Fibroblast of lung (primary cell): ENCODE results near the gene CDC25C. TPM values are rescaled to one million over a fixed set of nuclear protein-coding genes. Genes with fewer than 3 reads are reported as not detected.
"Not testable (repeated sequence)": the region's sequence is repeated elsewhere in the genome, so short reads cannot be mapped to it uniquely, and the experiment has no call there.

Source experiments
- DNase-seq, 2 donors: peaks; one replicate each; pipeline versions ENCODE4 v3.0.0 to v3.0.0-alpha.2; 2010; ENCODE audit warnings: low read depth in 2 of 2
- H2AFZ ChIP-seq: 2 replicates; pipeline ENCODE4 v1.5.1; 2012; ENCODE audit warnings: low read length, control low read depth, inconsistent platforms
- H3K27ac ChIP-seq: 2 replicates; pipeline ENCODE4 v1.5.1; 2011; ENCODE audit warnings: low read length, control low read depth; ENCODE audit not compliant: insufficient read depth
- H3K27me3 ChIP-seq: 2 replicates; pipeline ENCODE4 v1.5.1; 2011; ENCODE audit warnings: mild to moderate bottlenecking, low read length; ENCODE audit not compliant: control insufficient read depth, insufficient read depth
- H3K36me3 ChIP-seq: 2 replicates; pipeline ENCODE4 v1.5.1; 2011; ENCODE audit warnings: low read length; ENCODE audit not compliant: control insufficient read depth, insufficient read depth
- H3K4me1 ChIP-seq: 2 replicates; pipeline ENCODE4 v1.5.1; 2011; ENCODE audit warnings: low read length; ENCODE audit not compliant: control insufficient read depth, insufficient read depth; ENCODE audit errors: extremely low read depth
- H3K4me2 ChIP-seq: 2 replicates; pipeline ENCODE4 v1.5.1; 2011; ENCODE audit warnings: low read length, control low read depth; ENCODE audit not compliant: insufficient read depth; ENCODE audit errors: extremely low read depth
- H3K4me3 ChIP-seq, 4 experiments: fragments of 200-600 bp in 1 of 4; sonication (generic) in 1 of 4; replicated peaks in 1 of 4; 2 replicates each; pipeline ENCODE4 v1.5.1; 2011 to 2016; ENCODE audit warnings: low read length in 4 of 4, low read depth in 3 of 4, mild to moderate bottlenecking in 3 of 4, control low read depth in 2 of 4, inconsistent platforms in 1 of 4, mixed read lengths in 1 of 4; ENCODE audit not compliant: insufficient read depth in 1 of 4; ENCODE audit errors: control extremely low read depth in 1 of 4
- H3K79me2 ChIP-seq: 2 replicates; pipeline ENCODE4 v1.5.1; 2012; ENCODE audit warnings: mild to moderate bottlenecking, low read length, inconsistent platforms; ENCODE audit not compliant: control insufficient read depth, insufficient read depth
- H3K9ac ChIP-seq: 2 replicates; pipeline ENCODE4 v1.5.1; 2011; ENCODE audit warnings: mild to moderate bottlenecking, low read length, control low read depth; ENCODE audit not compliant: insufficient read depth
- H3K9me3 ChIP-seq: 2 replicates; pipeline ENCODE4 v1.5.1; 2012; ENCODE audit warnings: low read depth, low read length; ENCODE audit not compliant: control insufficient read depth, insufficient read depth
- H4K20me1 ChIP-seq: 2 replicates; pipeline ENCODE4 v1.5.1; 2011; ENCODE audit warnings: low read length; ENCODE audit not compliant: control insufficient read depth, insufficient read depth; ENCODE audit errors: extremely low read depth
- CTCF ChIP-seq, 2 donors: IDR thresholded peaks in 1 of 2; conservative IDR thresholded peaks in 1 of 2; 1 replicate in 1 of 2; 2 replicates in 1 of 2; pipeline ENCODE4 v1.5.1; 2011 to 2012; ENCODE audit warnings: low read length in 2 of 2, control low read depth in 1 of 2, inconsistent platforms in 1 of 2, low read depth in 1 of 2, mild to moderate bottlenecking in 1 of 2
- EZH2 ChIP-seq: IDR thresholded peaks from 2 replicates; pipeline ENCODE4 v1.5.1; 2012; ENCODE audit warnings: low read length, control low read depth, mild to moderate bottlenecking; ENCODE audit errors: missing control alignments
- polyA plus RNA-seq, 2 donors: library from polyadenylated mRNA; depleted of rRNA in 1 of 2; stranded (reverse) in 1 of 2; unstranded in 1 of 2; fragments of >200 nt; gene quantifications; 2 replicates each; pipeline ENCODE4 v1.2.1, GENCODE V29; 2011 to 2012; ENCODE audit warnings: missing spikeins in 1 of 2
- total RNA-seq: library from RNA; depleted of rRNA; stranded (reverse); fragments of >200 nt; gene quantifications from 2 replicates; pipeline ENCODE4 v1.2.1, GENCODE V29; 2014

Gene CDC25C
- total and polyA plus RNA-seq, 2 donors (not counting 1 experiment from before 2014, with no cell fraction given), result 2.4 to 3.0 TPM

GRCh38 chr5:138336952-138337684, 5.5 kb upstream of the CDC25C start:
- Histone ChIP-seq H3K36me3 (peaks cover 3% of the 10 kb centered on the region), H3K9me3 (no peaks in the 10 kb centered on the region), H4K20me1 (no peaks in the 10 kb centered on the region), H3K79me2 (peaks cover 40% of the 10 kb centered on the region), H3K27ac (peak overlapping the region; percentile 100), H3K27me3 (no peaks in the 10 kb centered on the region), H3K9ac (peak overlapping the region; percentile 98), H3K4me1 (no peaks in the 10 kb centered on the region), H2AFZ (peak overlapping the region; percentile 97), H3K4me2 (peak overlapping the region; percentile 85), H3K4me3 (peak overlapping the region; percentile 72 to 99 (median 86))
- DNase-seq, result peak; percentile 75 to 91
- TF ChIP-seq CTCF (conservative IDR thresholded peaks at IDR 0.05 in 1 of 2, IDR thresholded peaks at IDR 0.05 in 1 of 2; ENCODE audit: low read depth in 1 of 2, low read length in 2 of 2) (no peak), EZH2 (no peak)

- TF ChIP-seq CTCF (conservative IDR thresholded peaks at IDR 0.05 in 1 of 2, IDR thresholded peaks at IDR 0.05 in 1 of 2; ENCODE audit: low read depth in 1 of 2, low read length in 2 of 2), result no peak
- no peak for TF ChIP-seq EZH2
- Histone ChIP-seq H3K79me2 (peaks cover 26% of the 10 kb centered on the region), H2AFZ (no peak overlapping the region), H4K20me1 (no peaks in the 10 kb centered on the region), H3K4me3 (no peak overlapping the region), H3K9me3 (no peaks in the 10 kb centered on the region), H3K36me3 (no peaks in the 10 kb centered on the region), H3K27me3 (no peaks in the 10 kb centered on the region), H3K27ac (no peak overlapping the region), H3K4me1 (peaks cover 3% of the 10 kb centered on the region), H3K4me2 (no peak overlapping the region), H3K9ac (no peak overlapping the region)
- DNase-seq, result no peak
Measured at GRCh38 chr5:138334867-138335447, 3.4 kb upstream of the CDC25C start.

GRCh38 chr5:138330813-138331448, 673 bp downstream of the CDC25C start:
- Histone ChIP-seq H3K9me3 (no peaks in the 10 kb centered on the region), H4K20me1 (no peaks in the 10 kb centered on the region), H3K36me3 (no peaks in the 10 kb centered on the region), H3K27me3 (no peaks in the 10 kb centered on the region), H3K79me2 (peaks cover 8% of the 10 kb centered on the region), H3K27ac (peak overlapping the region; percentile 53), H3K4me2 (peak overlapping the region; percentile 98), H3K4me1 (peaks cover 3% of the 10 kb centered on the region), H2AFZ (peak overlapping the region; percentile 93), H3K9ac (peak overlapping the region; percentile 55), H3K4me3 (peak overlapping the region; percentile 69 to 86 (median 76))
- TF ChIP-seq CTCF (conservative IDR thresholded peaks at IDR 0.05 in 1 of 2, IDR thresholded peaks at IDR 0.05 in 1 of 2; ENCODE audit: low read depth in 1 of 2, low read length in 2 of 2) (no peak), EZH2 (no peak)
- DNase-seq, result no peak

- not testable (repeated sequence) for H3K27me3 ChIP-seq, H3K79me2 ChIP-seq, H3K9me3 ChIP-seq, H3K36me3 ChIP-seq, H2AFZ ChIP-seq, H3K4me3 ChIP-seq, H3K4me2 ChIP-seq, H3K9ac ChIP-seq, DNase-seq, H3K4me1 ChIP-seq, H4K20me1 ChIP-seq, H3K27ac ChIP-seq
Measured at GRCh38 chr5:138318211-138318610, 13.4 kb downstream of the CDC25C start.
